ENCODE measurements around the gene TSEN34. TPM values are rescaled to one million over a fixed set of nuclear protein-coding genes. Genes with fewer than 3 reads are reported as not detected.
"Not testable (repeated sequence)": the region's sequence is repeated elsewhere in the genome, so short reads cannot be mapped to it uniquely, and the experiment has no call there.

Gene TSEN34
- total RNA-seq, 1 experiment from 2014 or later: 173 TPM

GRCh38 chr19:54239491-54240371 is 48.6 kb downstream of the TSEN34 start:
- DNase-seq (ENCODE audit: low read depth): not testable (repeated sequence)

GRCh38 chr19:54240372-54241336 is 49.5 kb downstream of the TSEN34 start:
- DNase-seq (ENCODE audit: low read depth): not testable (repeated sequence)

GRCh38 chr19:54242234-54242633 is 51.1 kb downstream of the TSEN34 start:
- DNase-seq (ENCODE audit: low read depth): not testable (repeated sequence)

- not testable (repeated sequence) for DNase-seq (ENCODE audit: low read depth)
Observed at GRCh38 chr19:54242646-54243045, 51.5 kb downstream of the TSEN34 start, which contains the start of gene LILRA6. Gene LILRA6, minus strand, starts transcription at chr19:54242790.

DNA sequence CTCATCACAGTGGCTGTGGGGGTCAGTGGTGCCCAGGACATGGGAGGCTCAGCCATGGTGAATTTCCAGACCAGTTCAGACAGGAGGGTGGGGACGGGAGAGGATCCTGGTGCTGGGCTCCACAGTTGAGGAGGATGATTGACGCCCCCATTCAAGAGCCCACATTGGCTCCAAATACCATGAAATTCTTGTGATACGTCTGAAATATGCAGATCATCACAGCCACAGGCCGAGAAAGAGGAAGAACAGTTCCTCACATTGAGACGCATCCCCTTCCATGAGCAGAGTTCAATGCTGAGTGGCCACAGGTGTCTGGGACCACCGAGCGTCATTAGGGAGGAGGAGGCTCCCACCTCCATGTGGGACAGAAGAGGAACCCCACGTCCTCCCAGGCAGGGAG is 52.7 kb downstream of the TSEN34 start:
- not testable (repeated sequence) for DNase-seq (ENCODE audit: low read depth)

Other genes with a start within 250 kb of the TSEN34 start
- gene CACNG8, start 228.4 kb upstream of the TSEN34 start, total RNA-seq (2014; rRNA removed; shearing (Covaris generic)): 0.15 TPM in 1 of 2 replicates, not detected in the other
- 0.07 and 0.12 TPM in 2 replicates for gene CACNG6, start 199.7 kb upstream of the TSEN34 start, total RNA-seq (2014; rRNA removed; shearing (Covaris generic))
- not detected in 2 replicates for gene VSTM1, start 127.4 kb upstream of the TSEN34 start, total RNA-seq (2014; rRNA removed; shearing (Covaris generic))
- not detected in 2 replicates for gene TARM1, start 109.9 kb upstream of the TSEN34 start, total RNA-seq (2014; rRNA removed; shearing (Covaris generic))
- not detected in 2 replicates for gene OSCAR, start 90.5 kb upstream of the TSEN34 start, total RNA-seq (2014; rRNA removed; shearing (Covaris generic))
- gene NDUFA3, start 88.5 kb upstream of the TSEN34 start, total RNA-seq (2014; rRNA removed; shearing (Covaris generic)): 38.5 and 51.0 TPM in 2 replicates
- 14.7 and 23.5 TPM in 2 replicates for gene TFPT, start 75.7 kb upstream of the TSEN34 start, total RNA-seq (2014; rRNA removed; shearing (Covaris generic))
- gene PRPF31, start 75.6 kb upstream of the TSEN34 start, total RNA-seq (2014; rRNA removed; shearing (Covaris generic)): 68.7 and 90.2 TPM in 2 replicates
- gene CNOT3, start 53.5 kb upstream of the TSEN34 start, total RNA-seq (2014; rRNA removed; shearing (Covaris generic)): 11.9 and 18.4 TPM in 2 replicates
- gene LENG1, start 31.6 kb upstream of the TSEN34 start, total RNA-seq (2014; rRNA removed; shearing (Covaris generic)): 9.1 and 15.1 TPM in 2 replicates
- gene TMC4, start 18.1 kb upstream of the TSEN34 start, total RNA-seq (2014; rRNA removed; shearing (Covaris generic)): 0.39 TPM in 1 of 2 replicates, not detected in the other
- 310 and 461 TPM in 2 replicates for gene MBOAT7, start 1.7 kb upstream of the TSEN34 start, total RNA-seq (2014; rRNA removed; shearing (Covaris generic))
- 780 and 923 TPM in 2 replicates for gene RPS9, start 9.6 kb downstream of the TSEN34 start, total RNA-seq (2014; rRNA removed; shearing (Covaris generic))
- gene LILRB3, start 31.7 kb downstream of the TSEN34 start, total RNA-seq (2014; rRNA removed; shearing (Covaris generic)): not detected in 2 replicates
- not detected in 2 replicates for gene LILRA6, start 51.5 kb downstream of the TSEN34 start, total RNA-seq (2014; rRNA removed; shearing (Covaris generic))
- gene LILRB5, start 66.0 kb downstream of the TSEN34 start, total RNA-seq (2014; rRNA removed; shearing (Covaris generic)): not detected in 2 replicates
- gene LILRB2, start 89.8 kb downstream of the TSEN34 start, total RNA-seq (2014; rRNA removed; shearing (Covaris generic)): not detected in 2 replicates
- gene LILRA5, start 121.9 kb downstream of the TSEN34 start, total RNA-seq (2014; rRNA removed; shearing (Covaris generic)): not detected in 2 replicates
- gene LILRA4, start 147.9 kb downstream of the TSEN34 start, total RNA-seq (2014; rRNA removed; shearing (Covaris generic)): not detected in 2 replicates
- 0.15 TPM in 1 of 2 replicates, not detected in the other for gene LAIR1, start 173.6 kb downstream of the TSEN34 start, total RNA-seq (2014; rRNA removed; shearing (Covaris generic))
- not detected in 2 replicates for gene TTYH1, start 224.2 kb downstream of the TSEN34 start, total RNA-seq (2014; rRNA removed; shearing (Covaris generic))